Gastrocnemius medialis (tissue), 4 donors: ENCODE data around the gene LRFN4. TPM values are rescaled to one million over a fixed set of nuclear protein-coding genes. Genes with fewer than 3 reads are reported as not detected.

ENCODE experiments used
- ATAC-seq, 2 donors: fragments of 150-250 bp; one replicate each; pipeline ENCODE4 v1.9.1; 2016
- DNase-seq, 2 donors: peaks; one replicate each; pipeline ENCODE4 v3.0.0-alpha.2; 2019
- H3K27ac ChIP-seq, 4 donors: fragments of 200-600 bp; sonication (generic); 1 replicate in 1 of 4; 2 replicates in 3 of 4; pipeline ENCODE4 v1.5.1; 2016 to 2018; ENCODE audit warnings: mild to moderate bottlenecking in 2 of 4, moderate library complexity in 1 of 4
- H3K27me3 ChIP-seq, 3 donors: fragments of 200-600 bp; sonication (generic) in 2 of 3; 1 replicate in 1 of 3; 2 replicates in 2 of 3; pipeline versions ENCODE4 v1.5.1 to v1.6.0; 2016 to 2019; ENCODE audit warnings: mild to moderate bottlenecking in 1 of 3, moderate library complexity in 1 of 3
- H3K36me3 ChIP-seq, 2 donors: fragments of 200-600 bp; sonication (generic) in 1 of 2; one replicate each; pipeline ENCODE4 v1.5.1; 2017 to 2018
- H3K4me1 ChIP-seq, 2 donors: fragments of 200-600 bp; sonication (generic) in 1 of 2; one replicate each; pipeline ENCODE4 v1.5.1; 2016 to 2017; ENCODE audit warnings: mild to moderate bottlenecking in 2 of 2
- H3K4me3 ChIP-seq, 4 donors: fragments of 200-600 bp; sonication (generic) in 3 of 4; 1 replicate in 1 of 4; 2 replicates in 3 of 4; pipeline ENCODE4 v1.5.1; 2016 to 2019; ENCODE audit warnings: mild to moderate bottlenecking in 2 of 4
- H3K9me3 ChIP-seq, 3 donors: fragments of 200-600 bp; sonication (generic) in 2 of 3; 1 replicate in 1 of 3; 2 replicates in 2 of 3; pipeline ENCODE4 v1.5.1; 2016 to 2019
- POLR2A ChIP-seq, 2 donors: fragments of 450-650 bp; IDR thresholded peaks; one replicate each; pipeline ENCODE4 v1.6.1; 2017; ENCODE audit warnings: antibody characterized with exemption in 2 of 2, mild to moderate bottlenecking in 2 of 2, moderate library complexity in 2 of 2
- in situ Hi-C, 4 donors: fragments of 200-750 bp; cut with MboI; loops; one replicate each; pipeline versions ENCODE4 v1.15.0 to v1.8.0; 2017; ENCODE audit warnings: low sequenced_read_pairs in 4 of 4
- intact Hi-C: fragments of 100-400 bp; cut with DNase I; formaldehyde crosslinking; loops from one replicate; pipeline ENCODE4 v1.15.1; 2023; ENCODE audit warnings: low total_unique reads
- total RNA-seq, 4 donors: library from RNA; depleted of rRNA; stranded (reverse); fragments of >200 nt; gene quantifications; one replicate each; pipeline versions ENCODE4 v1.1.0 to v1.2.3, GENCODE V29; 2016
- TF ChIP-seq, protein P1 (sequence below), 5 experiments: fragments of 450-650 bp in 3 of 5; fragments of 200-600 bp in 2 of 5; sonication (generic) in 2 of 5; IDR thresholded peaks in 4 of 5; conservative IDR thresholded peaks in 1 of 5; 1 replicate in 4 of 5; 2 replicates in 1 of 5; pipeline ENCODE4 v1.5.1; 2016 to 2019; ENCODE audit warnings: antibody characterized with exemption in 5 of 5, mild to moderate bottlenecking in 3 of 5, moderate library complexity in 3 of 5

The LRFN4 gene
- total RNA-seq, 4 donors from 2014 or later = 8.6 to 12.1 (median 10.1) TPM

DNA sequence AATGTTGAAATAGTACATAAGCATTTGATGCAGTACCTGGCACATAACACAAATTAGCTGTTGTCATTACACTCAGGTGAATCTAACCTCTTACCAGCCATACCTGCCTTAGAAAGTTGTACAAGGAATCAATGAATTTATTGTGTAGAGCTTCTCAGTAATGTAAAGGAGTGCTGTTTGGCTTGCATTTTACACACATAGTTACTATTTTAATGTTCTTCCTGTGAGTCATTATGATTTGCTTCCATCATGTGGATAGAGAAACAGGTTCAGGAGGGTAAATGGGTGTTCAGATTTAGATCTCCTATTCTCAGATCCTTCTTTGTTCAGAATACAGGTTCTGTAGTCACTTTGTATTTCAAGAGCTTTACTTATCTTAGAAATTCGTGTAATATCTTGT is 41.2 kb upstream of the LRFN4 start:
- H3K4me1 ChIP-seq = no peaks in the 10 kb centered on the region
- no peak overlapping the region for H3K4me3 ChIP-seq
- no peaks in the 10 kb centered on the region for H3K27me3 ChIP-seq
- DNase-seq (no peak), ATAC-seq (no peak)
- in situ Hi-C loops = loop anchor here in 1 of 4 donors (10.0 kb wide), 1 partner anchor 101 kb away; no protein-coding TSS in a partner anchor
- no peaks in the 10 kb centered on the region for H3K9me3 ChIP-seq
- TF ChIP-seq, protein P1, sequence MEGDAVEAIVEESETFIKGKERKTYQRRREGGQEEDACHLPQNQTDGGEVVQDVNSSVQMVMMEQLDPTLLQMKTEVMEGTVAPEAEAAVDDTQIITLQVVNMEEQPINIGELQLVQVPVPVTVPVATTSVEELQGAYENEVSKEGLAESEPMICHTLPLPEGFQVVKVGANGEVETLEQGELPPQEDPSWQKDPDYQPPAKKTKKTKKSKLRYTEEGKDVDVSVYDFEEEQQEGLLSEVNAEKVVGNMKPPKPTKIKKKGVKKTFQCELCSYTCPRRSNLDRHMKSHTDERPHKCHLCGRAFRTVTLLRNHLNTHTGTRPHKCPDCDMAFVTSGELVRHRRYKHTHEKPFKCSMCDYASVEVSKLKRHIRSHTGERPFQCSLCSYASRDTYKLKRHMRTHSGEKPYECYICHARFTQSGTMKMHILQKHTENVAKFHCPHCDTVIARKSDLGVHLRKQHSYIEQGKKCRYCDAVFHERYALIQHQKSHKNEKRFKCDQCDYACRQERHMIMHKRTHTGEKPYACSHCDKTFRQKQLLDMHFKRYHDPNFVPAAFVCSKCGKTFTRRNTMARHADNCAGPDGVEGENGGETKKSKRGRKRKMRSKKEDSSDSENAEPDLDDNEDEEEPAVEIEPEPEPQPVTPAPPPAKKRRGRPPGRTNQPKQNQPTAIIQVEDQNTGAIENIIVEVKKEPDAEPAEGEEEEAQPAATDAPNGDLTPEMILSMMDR (IDR thresholded peaks at IDR 0.05 in 4 of 5, conservative IDR thresholded peaks at IDR 0.05 in 1 of 5) = no peak
- no peak for TF ChIP-seq POLR2A (IDR thresholded peaks at IDR 0.05)
- H3K36me3 ChIP-seq = no peaks in the 10 kb centered on the region
- H3K27ac ChIP-seq = no peak overlapping the region
- intact Hi-C loops = no loop called here

- intact Hi-C loops = no loop called here
Measured at GRCh38 chr11:66818231-66818955, 38.5 kb upstream of the LRFN4 start.

DNA sequence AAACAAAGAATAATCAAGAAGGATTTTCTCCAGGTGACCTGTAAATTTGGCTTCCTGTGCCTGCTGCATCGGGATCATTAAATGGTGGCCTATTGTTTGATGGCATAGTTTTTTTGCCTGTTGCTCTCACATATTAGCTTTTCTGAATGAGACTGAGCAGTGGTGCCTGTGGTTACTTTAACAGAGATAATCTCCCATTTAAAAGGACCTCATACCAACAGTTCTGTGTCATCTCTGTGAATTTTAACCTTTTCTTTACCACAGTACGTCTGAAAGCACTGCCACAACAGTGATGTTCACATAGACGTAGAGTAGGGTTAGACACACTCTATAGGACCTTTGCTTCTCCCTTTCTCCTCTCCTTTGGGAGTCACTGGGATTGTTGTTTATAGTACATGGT is 36.5 kb upstream of the LRFN4 start:
- H3K27me3 ChIP-seq = no peaks in the 10 kb centered on the region
- DNase-seq = no peak
- no peak overlapping the region for H3K4me3 ChIP-seq
- TF ChIP-seq POLR2A (IDR thresholded peaks at IDR 0.05) = no peak
- TF ChIP-seq, protein P1 (IDR thresholded peaks at IDR 0.05 in 4 of 5, conservative IDR thresholded peaks at IDR 0.05 in 1 of 5) = no peak
- H3K9me3 ChIP-seq = no peaks in the 10 kb centered on the region
- no peak for ATAC-seq
- no peak overlapping the region for H3K27ac ChIP-seq
- H3K36me3 ChIP-seq = no peaks in the 10 kb centered on the region
- no peaks in the 10 kb centered on the region for H3K4me1 ChIP-seq
- in situ Hi-C loops = no loop called here
- intact Hi-C loops = no loop called here

More at GRCh38 chr11:66818231-66818955, 38.5 kb upstream of the LRFN4 start:
- H3K9me3 ChIP-seq = no peaks in the 10 kb centered on the region
- H3K27ac ChIP-seq = no peak overlapping the region
- no peaks in the 10 kb centered on the region for H3K27me3 ChIP-seq
- H3K36me3 ChIP-seq = no peaks in the 10 kb centered on the region
- no peak for ATAC-seq
- in situ Hi-C loops = loop anchor here in 1 of 4 donors (10.0 kb wide), 1 partner anchor 104 kb away; no protein-coding TSS in a partner anchor
- DNase-seq = no peak
- TF ChIP-seq POLR2A (IDR thresholded peaks at IDR 0.05) = no peak
- TF ChIP-seq, protein P1 (IDR thresholded peaks at IDR 0.05 in 4 of 5, conservative IDR thresholded peaks at IDR 0.05 in 1 of 5) = no peak
- no peak overlapping the region for H3K4me3 ChIP-seq
- no peaks in the 10 kb centered on the region for H3K4me1 ChIP-seq

GRCh38 chr11:66820901-66821300 is 36.0 kb upstream of the LRFN4 start:
- no peaks in the 10 kb centered on the region for H3K4me1 ChIP-seq
- in situ Hi-C loops = no loop called here
- ATAC-seq (no peak), DNase-seq (no peak)
- H3K9me3 ChIP-seq = no peaks in the 10 kb centered on the region
- intact Hi-C loops = no loop called here
- no peak overlapping the region for H3K4me3 ChIP-seq
- no peaks in the 10 kb centered on the region for H3K36me3 ChIP-seq
- TF ChIP-seq, protein P1 (IDR thresholded peaks at IDR 0.05 in 4 of 5, conservative IDR thresholded peaks at IDR 0.05 in 1 of 5) = no peak
- TF ChIP-seq POLR2A (IDR thresholded peaks at IDR 0.05) = no peak
- H3K27me3 ChIP-seq = no peaks in the 10 kb centered on the region
- H3K27ac ChIP-seq = no peak overlapping the region
